Neural cell (in vitro differentiated cells): ENCODE measurements around the gene PLXNA4.

Experiments
- EZH2 ChIP-seq: fragments of 200-600, 300-800 bp; shearing (Covaris generic), sonication (generic); IDR thresholded peaks from 2 replicates; pipeline ENCODE4 v1.6.1; 2014; ENCODE audit warnings: antibody characterized with exemption, low read length, borderline replicate concordance, mild to moderate bottlenecking; ENCODE audit not compliant: insufficient read depth, poor library complexity, severe bottlenecking
- REST ChIP-seq: IDR thresholded peaks from 2 replicates; pipeline ENCODE4 v1.6.1; 2012; ENCODE audit warnings: borderline replicate concordance
- SMC3 ChIP-seq: fragments of 450-650 bp; conservative IDR thresholded peaks from 2 replicates; pipeline ENCODE4 v1.6.1; 2014; ENCODE audit warnings: antibody characterized with exemption, mild to moderate bottlenecking, moderate library complexity; ENCODE audit not compliant: poor library complexity
- TAF1 ChIP-seq: IDR thresholded peaks from 2 replicates; pipeline ENCODE4 v1.6.1; 2012; ENCODE audit warnings: low read depth
- TF ChIP-seq, protein P1 (sequence below): fragments of 450-650 bp; IDR thresholded peaks from 2 replicates; pipeline ENCODE4 v1.5.1; 2014; ENCODE audit warnings: antibody characterized with exemption, mild to moderate bottlenecking, moderate library complexity; ENCODE audit not compliant: poor library complexity, severe bottlenecking

- TF ChIP-seq, protein P1, sequence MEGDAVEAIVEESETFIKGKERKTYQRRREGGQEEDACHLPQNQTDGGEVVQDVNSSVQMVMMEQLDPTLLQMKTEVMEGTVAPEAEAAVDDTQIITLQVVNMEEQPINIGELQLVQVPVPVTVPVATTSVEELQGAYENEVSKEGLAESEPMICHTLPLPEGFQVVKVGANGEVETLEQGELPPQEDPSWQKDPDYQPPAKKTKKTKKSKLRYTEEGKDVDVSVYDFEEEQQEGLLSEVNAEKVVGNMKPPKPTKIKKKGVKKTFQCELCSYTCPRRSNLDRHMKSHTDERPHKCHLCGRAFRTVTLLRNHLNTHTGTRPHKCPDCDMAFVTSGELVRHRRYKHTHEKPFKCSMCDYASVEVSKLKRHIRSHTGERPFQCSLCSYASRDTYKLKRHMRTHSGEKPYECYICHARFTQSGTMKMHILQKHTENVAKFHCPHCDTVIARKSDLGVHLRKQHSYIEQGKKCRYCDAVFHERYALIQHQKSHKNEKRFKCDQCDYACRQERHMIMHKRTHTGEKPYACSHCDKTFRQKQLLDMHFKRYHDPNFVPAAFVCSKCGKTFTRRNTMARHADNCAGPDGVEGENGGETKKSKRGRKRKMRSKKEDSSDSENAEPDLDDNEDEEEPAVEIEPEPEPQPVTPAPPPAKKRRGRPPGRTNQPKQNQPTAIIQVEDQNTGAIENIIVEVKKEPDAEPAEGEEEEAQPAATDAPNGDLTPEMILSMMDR, result no peak
- TF ChIP-seq EZH2, result no peak
- TF ChIP-seq TAF1, result no peak
- no peak for TF ChIP-seq REST
- no peak for TF ChIP-seq SMC3
Observed at GRCh38 chr7:132246591-132246990, 329.7 kb downstream of the PLXNA4 start.
